Stimulated activated CD4-positive, alpha-beta T cell treated with anti-CD3 and anti-CD28 coated beads, Interleukin-2, amount 100 ng/mL, for 4 hours (primary cell): ENCODE results near the gene GSTCD.
"Not testable (repeated sequence)": the region's sequence is repeated elsewhere in the genome, so short reads cannot be mapped to it uniquely, and the experiment has no call there.

ENCODE experiments used
- DNase-seq: peaks from one replicate; pipeline ENCODE4 v3.0.0-alpha.2; 2020; ENCODE audit warnings: low read depth

GSTCD gene

DNA sequence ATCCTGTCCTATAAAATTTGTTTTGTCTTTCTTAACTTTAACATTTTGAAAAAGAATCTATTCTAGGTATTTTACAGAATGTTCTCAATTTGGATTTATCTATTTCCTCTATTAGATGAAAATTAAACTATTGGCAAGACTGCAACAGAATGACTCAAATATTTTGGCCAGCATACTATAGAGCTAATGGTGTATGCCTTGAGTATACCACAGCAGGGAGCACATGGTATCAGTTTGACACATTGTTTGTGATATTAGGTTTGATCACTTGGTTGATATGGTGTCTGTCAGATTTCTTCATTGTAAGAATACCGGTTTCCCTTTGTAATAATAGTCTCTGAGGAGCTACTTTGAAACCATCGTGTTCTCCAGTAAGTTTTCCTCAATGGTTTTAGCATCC is 98.9 kb downstream of the GSTCD start:
- DNase-seq = no peak

DNA sequence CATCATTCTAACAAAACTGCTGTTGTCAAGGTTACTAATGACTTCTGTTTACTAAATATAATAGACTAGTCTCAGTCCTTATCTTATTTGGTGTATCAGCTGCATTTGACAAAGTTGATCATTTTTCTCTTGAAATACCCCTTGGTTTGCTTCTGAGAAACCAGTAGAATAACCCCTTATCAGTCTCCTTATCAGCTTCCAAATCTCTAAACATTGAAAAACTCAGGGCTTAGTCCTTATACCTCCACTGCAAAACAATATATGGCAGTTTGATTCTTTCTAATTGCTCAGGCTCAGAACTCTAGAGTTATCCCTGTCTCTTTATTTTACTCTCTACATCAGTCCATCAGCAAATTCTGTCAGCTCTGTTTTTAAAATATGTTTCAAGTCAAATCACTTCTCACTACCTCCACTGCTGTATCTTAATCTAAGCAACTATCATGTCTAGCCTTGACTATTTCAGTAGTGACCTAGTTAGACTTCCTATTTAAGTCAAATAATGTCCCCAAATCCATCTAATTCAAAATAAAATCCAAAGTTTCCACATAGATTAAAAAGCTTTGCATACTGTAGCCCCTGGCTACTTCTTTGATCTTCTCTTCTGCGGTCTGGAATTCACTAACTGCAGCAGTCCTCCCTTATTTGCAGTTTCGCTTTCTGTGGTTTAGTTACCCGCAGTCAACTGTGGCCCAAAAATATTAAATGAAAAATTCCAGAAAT is 99.6 kb downstream of the GSTCD start:
- DNase-seq = no peak

DNA sequence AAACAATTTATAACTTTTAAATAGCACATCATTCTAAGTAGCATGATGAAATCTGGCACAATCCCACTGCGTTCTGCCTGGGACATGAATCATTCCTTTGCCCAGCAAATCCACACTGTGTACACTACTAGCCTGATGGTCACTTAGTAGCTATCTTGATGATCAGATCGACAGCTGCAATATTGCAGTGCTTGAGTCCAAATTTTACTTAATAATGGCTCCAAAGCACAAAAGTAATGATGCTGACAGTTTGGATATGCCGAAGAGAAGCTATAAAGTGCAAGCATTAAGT is 100.1 kb downstream of the GSTCD start:
- DNase-seq = no peak

DNA sequence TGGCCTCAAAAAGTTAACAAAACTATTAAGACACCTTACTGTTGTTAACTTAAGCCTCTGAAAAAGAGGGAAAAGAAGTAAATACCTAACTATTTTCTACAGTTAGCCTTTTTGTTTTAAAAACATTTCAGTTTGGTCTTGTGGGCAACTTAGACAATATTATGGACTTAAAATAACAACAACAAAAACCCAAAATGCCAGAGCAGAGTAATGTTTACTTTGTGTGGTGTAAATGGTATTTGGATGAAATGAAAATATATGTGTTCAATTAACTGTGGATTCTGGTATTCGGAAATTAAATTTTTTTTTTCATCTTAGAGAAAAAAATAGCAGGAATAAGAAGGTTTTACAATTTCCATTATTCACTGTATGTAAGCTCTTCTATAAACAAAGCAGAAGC is 107.1 kb downstream of the GSTCD start:
- DNase-seq = no peak

DNA sequence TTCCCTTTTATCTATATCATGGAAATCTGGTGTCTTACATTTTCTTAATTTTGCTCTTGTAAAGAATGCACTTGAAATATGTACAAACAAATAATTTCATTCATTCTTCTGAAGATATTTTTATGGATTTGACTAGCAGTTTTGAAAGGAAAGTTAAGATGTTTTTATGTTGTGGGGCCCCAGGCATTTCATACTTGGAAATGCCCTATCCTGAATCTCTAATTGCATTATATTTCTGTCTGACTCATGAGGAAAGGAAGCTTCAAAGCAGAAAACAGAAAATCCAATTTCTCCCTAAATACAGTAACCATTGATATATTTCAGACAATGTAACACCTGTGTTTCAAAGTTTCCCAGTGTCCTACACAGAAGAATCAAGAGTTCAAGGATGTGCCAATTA is 113.5 kb downstream of the GSTCD start:
- DNase-seq = no peak

DNA sequence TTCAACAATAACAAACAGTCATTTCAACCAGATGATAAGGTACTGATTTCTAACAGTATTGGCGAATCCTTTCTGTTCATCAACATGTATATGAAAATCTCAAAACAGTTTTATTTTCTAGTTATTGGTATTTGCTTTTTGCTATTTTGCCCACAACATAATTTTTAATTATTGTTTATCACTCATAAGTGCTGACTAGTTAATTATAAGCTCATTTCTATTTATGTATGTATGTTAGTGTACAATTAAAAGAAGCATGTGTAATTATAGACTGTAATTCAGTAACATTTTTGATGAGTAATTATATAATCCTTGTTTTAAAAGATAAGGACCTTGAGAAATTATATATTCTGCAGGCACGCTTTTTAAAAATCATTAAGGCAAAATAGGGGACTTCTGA is 119.5 kb downstream of the GSTCD start:
- no peak for DNase-seq

DNA sequence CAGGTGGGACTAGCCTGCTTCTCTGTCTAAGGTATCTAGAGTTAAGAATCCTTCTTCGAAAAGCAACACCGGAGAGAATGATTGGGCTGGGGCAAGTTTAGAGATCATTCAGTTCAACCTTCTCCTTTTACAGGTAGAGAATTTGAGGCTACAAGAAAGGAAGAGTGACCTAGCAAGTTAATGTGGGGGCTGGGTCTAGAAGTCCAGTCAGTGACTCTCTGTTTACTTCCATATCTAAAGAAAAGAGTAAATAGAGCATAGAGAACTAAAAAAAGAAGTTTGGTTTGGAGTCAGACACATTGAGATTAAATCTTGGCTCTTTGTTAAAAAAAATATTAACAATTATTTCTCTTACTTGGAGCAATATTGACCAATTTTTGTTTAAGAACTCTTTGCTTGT is 122.6 kb downstream of the GSTCD start:
- DNase-seq = no peak

DNA sequence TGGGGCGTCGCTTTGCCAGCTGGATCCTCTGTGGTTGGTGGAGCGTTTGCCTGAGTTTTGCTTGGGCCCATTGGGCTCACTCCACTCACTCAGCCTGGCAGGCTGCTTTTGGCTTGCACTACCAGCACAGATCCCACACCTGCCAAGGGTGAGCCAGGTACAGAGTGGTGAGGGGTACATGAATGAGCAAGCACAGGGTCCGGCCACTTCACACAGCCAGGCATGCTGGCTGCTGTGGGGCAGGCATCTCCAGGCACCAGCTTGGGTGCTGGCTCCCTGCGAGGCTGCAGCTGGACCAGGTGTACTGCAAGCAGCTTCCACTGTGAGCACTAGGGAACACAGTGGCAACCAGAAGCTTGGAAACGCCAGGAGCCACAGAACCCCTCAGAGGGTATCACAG is 126.6 kb downstream of the GSTCD start:
- no peak for DNase-seq

DNA sequence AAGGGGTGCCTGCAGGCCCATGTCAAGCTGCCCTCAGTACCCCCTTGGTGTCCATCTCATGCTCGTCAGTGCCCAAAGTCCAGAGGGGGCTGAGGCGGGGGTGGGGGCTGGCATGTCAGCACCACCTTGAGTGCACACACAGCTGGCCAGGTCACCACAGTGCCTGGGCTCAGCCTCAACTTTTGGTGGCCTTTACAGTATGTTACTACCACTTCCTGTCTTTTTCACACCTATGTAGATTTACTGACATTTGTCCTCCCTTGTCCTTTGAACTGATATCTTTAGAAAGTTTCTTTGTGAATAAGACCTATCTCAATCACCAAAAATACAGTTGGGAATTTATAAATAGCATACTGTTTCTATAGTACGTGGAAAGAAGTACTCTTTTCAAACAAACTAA is 128.0 kb downstream of the GSTCD start:
- DNase-seq = no peak

DNA sequence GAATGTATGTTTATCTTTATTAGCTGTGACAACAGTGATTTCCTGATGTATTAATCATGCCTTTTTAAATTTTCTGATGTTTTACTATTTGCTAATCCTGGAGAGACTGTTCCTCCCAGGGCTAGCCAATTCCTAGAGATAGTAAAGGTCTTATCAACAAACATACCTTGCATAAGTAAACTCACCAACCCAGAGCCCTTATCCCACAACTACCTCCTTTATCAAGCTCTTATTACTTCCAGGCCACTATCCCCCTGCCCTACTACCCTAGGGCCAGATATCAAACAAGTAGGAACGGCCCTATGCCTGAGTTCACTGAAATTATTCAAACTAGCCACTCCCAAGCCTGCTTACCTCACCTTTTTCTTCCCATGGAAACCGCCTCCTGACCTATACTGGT is 128.5 kb downstream of the GSTCD start:
- DNase-seq = no peak

DNA sequence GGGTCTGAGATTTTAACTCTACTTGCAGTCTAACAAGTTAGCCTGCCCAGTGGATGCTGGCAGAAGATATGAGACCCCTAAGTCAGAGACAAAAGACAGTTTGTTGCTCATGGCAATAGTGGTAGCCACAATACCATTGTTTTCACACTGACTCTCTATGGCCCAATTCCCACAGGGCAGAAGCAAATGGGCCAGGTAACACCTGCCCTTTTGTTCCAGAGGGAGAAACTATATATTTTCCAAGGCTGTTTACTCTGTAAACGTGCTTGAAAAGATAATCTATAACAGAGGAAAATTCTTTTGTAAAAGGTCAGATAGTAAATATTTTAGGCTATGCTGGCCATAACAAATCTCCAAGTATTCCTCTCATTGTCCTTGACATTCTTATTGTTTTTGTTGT is 129.5 kb downstream of the GSTCD start:
- DNase-seq = no peak

DNA sequence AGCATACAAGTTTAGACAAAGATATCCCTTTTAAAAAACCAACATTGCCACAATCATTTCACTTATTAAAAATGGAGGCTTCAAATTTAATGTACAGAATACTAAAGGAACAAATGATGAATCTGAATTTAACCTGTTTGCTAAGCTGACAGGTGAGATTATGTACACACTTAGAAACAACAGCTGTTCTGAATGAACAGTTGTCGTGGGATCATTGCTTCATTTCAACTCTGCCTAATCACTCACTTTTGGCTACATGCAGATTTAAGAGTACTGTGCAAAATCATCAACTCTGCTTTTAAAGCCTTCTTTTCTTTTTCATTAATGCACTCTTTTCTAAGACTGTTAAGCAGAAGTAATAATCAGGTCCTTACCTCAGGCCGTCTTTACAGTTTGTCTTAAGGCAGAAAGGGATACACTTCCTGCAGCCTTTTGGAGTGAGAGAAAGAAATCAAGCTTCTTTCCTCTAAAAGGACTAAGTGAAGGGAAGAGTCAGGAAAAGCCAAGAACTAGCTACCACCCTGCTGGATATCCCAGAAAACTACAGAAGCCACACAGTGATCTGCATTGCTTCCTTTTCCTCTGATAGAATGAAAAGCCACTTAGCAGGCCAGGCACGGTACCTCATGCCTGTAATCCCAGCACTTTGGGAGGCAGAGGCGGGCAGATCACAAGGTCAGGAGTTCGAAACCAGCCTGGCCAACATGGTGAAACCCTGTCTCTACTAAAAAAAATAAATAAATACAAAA is 132.0 kb downstream of the GSTCD start:
- DNase-seq = no peak

DNA sequence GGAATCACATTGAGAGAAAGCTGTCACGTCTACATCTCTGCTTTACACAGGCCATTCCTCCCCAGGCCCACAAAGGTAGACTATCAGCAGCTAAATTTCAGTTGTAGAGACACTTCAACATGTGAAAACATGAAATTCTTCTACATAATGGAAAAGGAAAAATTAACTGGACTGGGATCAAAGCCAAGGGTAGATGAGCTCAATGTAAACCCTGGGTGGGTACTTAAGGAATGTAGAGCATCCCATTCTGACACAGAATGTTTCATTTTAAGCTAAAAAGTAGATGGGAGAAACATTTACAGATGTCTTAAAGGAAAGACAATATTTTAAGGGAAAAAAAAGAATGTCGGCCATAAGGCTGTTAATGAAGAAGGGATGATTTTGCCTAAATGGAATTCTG is 135.4 kb downstream of the GSTCD start:
- no peak for DNase-seq

DNA sequence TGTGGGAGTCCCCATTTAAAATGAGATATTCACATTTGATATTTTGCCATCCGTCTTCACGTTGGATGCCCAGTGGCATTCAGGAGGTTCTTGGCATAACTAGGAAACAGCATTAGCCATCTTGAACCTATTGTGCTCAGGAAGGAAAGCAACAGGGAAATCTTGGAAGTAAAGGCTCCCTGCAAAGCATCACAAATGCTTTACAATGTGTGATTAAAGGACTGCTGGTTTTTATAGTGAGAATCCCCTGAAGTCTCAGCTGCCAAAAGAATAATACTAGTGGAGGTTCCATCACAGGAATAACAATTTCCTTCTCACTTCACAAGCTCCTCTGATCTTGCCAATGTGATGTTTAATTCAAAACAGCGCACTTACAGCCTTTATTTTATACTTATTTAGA is 137.0 kb downstream of the GSTCD start:
- DNase-seq = no peak

DNA sequence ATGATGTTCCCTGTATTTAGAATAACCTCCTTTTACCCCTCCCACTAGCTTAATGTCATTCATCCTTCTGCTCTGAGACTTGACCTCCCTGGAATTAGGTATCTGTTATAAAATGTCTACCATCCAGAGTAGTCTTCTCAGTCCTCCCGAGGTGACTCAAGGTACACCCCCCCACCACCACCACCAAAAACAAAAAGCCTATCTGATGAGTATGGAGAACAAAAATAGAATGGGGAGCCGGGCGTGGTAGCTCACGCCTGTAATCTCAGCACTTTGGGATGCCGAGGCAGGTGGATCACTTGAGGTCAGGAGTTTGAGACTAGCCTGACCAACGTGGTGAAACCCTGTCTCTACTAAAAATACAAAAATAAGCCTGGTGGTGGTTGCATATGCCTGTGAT is 139.8 kb downstream of the GSTCD start:
- DNase-seq = not testable (repeated sequence)

DNA sequence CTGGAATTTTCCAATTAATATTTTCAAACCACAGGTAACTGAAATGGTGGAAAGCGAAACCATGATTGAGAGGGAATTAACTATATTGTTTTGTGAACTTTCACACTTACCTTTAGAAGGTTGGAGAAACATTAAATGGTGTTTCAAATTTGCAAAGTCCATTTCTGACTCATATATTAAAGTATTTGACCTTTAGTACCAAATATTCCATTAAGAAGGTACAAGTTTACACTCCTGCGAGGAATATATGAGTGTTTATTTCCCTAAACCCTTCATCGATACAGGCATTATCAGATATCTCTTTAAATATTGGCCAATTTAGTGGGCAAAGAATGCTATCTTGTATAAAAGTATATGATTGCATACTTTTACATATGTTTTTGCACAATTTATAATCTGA is 142.6 kb downstream of the GSTCD start:
- DNase-seq = no peak

DNA sequence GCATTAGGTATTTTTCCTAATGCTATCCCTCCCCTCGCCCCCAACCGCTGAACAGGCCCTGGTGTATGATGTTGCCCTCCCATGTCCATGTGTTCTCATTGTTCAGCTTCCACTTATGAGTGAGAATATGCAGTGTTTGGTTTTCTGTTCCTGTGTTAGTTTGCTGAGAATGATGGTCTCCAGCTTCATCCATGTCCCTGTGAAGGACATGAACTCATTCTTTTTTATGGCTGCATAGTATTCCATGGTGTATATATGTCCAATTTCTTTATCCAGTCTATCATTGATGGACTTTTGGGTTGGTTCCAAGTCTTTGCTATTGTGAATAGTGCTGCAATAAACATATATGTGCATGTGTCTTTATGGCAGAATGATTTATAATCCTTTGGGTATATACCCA is 143.6 kb downstream of the GSTCD start:
- not testable (repeated sequence) for DNase-seq

DNA sequence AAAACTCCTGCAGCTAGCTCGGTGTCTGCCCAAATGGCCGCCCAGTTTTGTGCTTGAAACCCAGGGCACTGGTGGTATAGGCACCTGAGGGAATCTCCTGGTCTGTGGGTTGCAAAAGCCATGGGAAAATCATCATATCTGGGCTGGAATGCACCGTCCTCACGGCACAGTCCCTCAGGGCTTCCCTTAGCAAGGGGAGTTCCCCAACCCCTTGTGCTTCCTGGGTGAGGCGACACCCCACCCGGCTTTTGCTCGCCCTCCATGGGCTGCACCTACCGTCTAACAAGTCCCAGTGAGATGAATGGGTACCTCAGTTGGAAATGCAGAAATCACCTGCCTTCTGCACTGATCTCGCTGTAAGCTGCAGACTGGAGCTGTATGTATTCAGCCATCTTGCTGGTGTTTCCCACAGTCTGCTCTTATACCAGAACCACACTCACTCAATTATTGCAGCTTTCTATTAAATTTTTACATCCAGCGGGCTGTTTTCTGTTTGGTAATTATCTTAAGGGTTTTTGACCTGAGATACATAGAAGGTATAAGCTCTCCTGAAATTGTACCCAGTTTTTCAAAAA is 150.0 kb downstream of the GSTCD start:
- no peak for DNase-seq

DNA sequence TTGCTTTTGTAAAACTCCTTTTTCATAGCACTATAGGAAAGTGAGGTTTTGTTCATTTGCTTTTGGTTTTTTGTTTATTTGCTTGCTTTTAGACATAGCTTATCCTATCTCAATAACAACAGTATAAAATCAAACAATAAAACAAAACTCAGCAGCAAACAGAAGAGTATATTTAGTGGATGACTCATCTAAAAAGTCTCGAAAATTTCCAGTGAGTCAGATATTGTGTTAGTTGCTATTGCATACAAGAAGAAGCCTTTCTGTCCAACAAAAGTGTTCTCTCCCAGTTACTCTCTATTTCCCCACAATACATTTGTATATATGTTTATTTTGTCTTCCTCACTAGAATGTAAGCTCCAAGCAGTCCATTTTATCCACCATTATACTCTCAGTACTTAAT is 150.6 kb downstream of the GSTCD start:
- no peak for DNase-seq

DNA sequence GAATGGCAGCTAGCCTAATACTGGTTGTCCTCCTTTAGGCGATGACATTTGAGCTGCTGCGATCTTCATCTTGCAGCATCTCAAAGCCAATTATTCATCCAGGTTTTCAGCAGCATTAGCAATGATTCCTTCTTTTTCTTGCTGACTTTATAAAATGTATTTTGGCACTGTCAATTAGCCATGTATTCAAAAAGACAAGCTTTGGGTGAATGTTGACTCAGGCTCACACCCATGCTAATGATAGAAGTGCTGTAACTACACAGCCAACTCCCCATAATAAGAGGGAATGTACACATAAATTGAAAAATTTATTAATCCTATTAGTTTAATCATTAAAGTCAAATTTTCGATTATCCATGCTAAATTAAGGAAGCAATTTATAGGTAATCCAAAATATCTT is 162.4 kb downstream of the GSTCD start:
- DNase-seq = no peak

DNA sequence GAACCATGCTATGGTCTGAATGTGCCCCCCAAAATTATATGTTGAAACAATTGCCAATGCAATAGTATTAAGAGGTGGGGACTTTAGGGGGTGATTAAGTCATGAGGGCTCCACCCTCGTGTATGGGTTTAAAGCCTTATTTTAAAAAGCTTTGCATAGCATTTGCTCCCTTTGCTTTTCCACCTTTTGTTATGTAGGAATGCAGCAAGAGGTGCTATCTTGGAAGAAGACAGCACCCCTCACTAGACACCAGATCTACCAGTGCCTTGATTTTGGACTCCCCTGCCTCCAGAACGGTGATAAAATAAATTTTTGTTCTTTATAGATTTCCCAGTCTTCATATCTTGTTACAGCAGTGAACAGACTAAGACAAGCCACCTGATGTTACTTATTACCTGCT is 163.4 kb downstream of the GSTCD start:
- no peak for DNase-seq

DNA sequence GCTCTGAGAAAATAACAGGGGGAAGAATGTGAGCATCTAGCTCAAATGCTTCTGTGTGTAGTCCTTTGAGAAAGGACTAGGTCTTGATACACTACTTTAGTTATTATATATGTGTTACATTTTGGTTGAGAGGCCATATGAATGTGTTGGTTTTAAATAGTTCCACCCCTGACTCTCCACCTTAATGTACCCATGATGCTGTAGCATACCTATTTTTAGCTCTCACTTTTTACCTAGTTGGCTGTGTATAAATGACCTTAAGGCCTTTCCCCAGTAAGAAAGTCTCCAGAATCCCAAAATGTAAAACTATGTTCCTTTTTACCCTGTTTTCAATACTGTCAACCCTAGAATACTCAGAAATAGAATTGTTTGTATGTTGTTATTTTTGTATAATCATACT is 166.6 kb downstream of the GSTCD start:
- no peak for DNase-seq

DNA sequence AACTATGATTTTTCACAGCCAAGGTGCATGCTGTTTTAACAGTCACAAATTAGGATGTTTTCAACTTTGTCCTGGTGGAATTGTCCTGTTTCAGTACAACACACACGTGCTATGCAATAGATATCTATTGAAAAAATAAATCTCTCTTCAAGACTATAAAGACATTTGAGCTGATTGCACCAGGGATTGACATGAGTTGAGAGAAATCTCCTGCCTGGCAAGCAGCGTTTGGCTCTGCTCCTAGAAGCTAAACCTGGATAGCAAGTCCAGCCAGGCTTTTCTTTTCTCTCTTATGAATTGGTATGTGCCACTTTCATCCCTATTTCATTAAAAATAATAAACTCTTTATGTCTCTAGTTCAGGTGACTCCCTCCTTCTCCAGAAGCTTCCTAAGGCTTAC is 170.1 kb downstream of the GSTCD start:
- no peak for DNase-seq

DNA sequence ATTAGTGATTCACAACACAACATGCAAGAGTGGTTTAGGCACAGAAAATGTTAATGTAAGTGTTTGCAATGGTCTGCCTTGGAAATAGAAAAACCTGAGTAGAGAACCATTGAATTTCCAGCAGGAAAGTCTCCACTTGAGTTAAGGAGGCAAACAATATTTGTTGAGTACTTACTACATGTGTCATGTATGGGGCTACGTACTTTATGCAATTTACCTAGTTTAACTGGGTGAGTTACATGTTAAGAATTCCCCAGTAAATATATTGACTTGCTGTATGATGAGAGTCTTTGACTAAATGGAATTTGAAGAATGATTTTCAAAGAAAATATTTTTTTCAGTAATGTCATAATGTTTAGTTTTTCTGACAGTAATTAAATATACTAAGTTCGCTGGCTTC is 178.9 kb downstream of the GSTCD start:
- DNase-seq = no peak
